Stimulated activated CD4-positive, alpha-beta T cell treated with anti-CD3 and anti-CD28 coated beads, Interleukin-12 subunit alpha, Interleukin-12 subunit beta, amount 100 ng/mL, for 4 hours (primary cell): ENCODE measurements around the gene WDR4.
"Not testable (repeated sequence)": the region's sequence is repeated elsewhere in the genome, so short reads cannot be mapped to it uniquely, and the experiment has no call there.

ENCODE experiments used
- DNase-seq: peaks from one replicate; pipeline ENCODE4 v3.0.0-alpha.2; 2020

Gene WDR4

DNA sequence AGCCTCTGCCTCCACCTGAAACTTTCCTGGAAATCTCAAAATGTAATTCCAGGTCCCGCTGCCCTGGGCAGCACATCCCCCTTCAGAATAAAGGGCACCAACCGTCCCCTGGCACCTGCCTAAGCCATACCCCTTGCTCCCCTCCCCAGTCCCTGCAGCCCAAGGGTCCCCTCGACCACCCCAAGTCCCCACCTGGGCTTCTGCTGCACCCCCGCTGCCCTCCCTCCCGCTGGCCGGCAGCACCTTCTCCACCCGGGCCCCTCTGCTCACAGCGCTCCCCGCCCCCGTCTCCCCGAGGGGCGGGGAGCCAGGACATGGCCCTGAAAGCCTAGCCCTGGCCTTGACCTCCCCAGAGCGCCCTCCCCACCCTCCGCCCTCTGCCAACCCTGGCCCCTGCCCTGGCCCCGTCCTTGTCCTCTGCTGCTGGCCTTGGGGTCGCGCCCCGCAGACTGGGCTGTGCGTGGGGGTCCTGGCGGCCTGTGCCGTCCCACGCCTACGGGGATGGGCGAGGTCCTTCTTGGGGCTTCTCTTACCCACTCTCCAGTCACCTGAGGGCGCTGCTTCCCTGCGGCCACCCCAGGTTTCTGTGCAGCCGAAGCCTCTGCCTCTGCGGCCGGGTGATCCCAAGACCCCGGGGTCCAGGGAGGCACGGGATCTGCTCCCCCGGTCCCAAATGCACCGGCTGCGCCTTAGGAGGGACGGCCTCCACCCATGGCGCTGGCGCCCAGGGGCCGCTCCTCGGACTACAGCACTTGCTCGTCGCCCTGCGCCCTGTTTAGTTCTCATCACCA lies 41.7 kb downstream of the WDR4 start:
- DNase-seq: no peak

DNA sequence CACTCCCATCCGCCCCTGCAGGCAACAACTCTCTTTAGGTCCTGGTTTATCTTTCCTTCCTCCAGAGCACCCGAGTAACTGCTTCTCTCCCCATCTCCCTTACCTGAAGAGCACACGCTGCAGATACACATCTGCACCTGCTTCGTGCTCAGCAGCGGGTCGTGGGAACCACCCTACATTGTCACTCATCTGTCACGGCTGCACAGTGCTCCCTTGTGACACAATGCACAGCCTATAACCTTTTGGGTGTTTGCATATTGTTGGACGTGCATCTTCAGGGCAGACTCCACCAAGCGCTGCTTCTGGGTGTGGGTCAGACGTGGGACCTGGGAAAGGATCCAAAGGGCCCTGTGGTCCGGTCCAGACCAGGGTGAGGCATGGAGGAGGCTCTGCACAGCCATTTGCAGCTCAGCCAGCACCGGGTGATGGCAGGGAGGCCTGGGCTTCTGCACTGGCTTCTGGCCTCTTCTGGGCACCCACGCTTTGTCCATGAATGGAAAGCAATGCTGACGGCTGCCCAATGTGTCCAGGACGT lies 42.5 kb downstream of the WDR4 start:
- no peak for DNase-seq

DNA sequence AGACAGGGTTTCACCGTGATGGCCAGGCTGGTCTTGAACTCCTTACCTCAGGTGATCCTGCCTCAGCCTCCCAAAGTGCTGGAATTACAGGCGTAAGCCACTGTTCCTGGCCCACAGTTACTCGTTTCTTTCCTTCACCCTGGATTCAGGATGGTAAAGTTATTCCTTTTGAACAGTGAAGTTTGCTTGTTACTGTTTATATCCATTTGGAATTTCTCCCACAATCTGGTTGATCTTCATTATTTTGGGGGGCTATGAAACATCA lies 43.0 kb downstream of the WDR4 start:
- no peak for DNase-seq

- no peak for DNase-seq
Observed at GRCh38 chr21:42835611-42836401, 43.5 kb downstream of the WDR4 start.

DNA sequence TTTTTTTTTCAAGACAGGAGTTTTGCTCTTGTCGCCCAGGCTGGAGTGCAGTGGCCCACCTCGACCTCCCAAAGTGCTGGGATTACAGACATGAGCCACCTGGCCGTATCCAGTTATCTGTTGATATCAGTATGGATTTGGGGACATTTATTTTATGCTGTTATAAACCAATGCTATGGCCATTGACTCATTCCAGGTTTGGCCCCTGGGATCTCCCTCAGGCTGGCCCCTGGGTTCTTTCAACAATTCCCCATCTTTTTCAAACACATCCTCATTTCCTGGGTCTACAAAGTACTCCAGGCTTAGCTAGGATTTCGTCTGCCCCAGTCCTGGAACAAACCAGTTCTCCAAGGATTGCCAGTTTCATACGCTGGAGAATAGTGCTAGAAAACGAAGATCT lies 44.1 kb downstream of the WDR4 start:
- DNase-seq: no peak

GRCh38 chr21:42834726-42835191 lies 44.6 kb downstream of the WDR4 start:
- no peak for DNase-seq

DNA sequence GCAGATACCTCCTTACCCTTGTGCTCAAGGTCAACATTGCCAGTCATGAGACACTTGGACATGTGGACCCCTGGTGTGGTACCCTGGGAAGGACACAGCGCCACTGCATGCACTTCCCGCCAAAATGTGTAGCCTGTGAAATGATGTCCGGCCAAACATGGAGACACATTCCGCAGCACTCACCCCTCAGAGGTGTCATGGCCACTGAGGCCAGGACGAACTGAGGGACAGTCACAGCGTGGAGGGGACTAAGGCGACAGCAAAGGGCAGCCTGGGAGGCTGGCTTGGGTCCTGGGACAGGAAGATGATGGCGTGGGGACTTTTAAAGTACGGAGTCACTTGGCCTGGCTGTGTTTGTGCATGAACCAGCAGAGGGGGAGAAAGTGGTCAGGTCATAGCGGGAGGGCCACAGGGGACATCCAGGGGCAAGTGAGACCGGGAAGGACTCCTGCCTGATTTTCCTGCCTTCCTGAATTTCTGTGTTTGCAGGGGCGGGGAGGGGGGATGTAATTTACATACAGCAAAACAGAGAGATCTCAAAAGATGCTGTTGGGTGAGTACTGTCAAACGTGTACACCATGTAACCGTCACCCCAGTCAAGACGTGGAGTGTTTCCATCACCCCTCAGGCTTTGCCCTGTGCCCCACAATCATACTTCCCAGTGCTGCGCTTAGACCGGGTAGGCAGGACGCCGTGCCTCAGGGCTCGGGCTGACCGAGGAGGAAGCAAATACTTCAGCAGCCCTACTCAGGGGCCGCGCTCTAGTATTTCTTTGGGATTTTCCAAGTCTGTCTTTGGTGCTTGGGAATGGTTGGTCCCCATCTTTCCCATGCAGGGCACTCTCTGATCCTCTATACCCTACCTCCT lies 45.2 kb downstream of the WDR4 start:
- no peak for DNase-seq

GRCh38 chr21:42833439-42833815 lies 45.9 kb downstream of the WDR4 start:
- DNase-seq: peak; percentile 40

GRCh38 chr21:42832321-42832630 lies 47.1 kb downstream of the WDR4 start:
- not testable (repeated sequence) for DNase-seq

DNA sequence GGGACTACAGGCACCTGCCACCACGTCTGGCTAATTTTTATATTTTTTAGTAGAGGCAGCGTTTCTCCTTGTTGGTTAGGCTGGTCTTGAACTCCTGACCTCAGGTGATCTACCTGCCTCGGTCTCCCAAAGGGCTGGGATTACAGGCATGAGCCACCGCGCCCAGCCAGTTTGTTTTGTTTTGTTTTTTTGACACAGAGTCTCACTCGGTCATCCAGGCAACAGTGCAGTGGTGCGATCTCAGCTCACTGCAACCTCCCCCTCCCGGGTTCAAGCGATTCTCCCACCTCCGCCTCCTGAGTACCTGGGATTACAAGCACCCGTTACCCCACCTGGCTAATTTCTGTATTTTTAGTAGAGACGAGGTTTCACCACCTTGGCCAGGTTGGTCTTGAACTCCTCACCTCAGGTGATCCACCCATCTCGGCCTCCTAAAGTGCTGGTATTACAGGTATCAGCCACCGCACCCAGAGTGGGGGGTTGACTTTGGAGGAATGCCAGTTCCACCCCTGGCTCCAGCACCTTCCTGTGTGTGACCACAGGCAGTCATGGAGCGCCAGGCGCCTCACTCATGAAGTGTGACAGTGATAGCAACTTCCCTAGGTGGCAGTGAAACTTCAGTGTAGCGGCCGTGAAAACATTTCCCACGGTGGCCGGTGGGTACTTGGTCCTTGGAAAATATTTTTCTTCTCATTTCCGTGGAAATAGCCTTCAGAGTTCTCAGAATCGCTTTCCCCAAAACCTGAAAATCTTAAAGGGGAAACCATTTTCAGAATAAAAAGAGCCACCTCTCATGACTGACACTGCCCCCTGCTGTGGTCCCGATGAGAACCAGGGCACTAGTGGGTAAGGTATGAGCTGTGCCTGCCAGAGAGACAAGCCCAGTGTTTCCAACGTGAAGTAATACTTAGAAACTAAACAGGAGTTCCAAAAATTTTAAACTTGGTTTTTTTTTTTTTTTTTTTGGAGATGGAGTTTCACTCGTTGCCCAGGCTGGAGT lies 48.6 kb downstream of the WDR4 start:
- no peak for DNase-seq

- DNase-seq: no peak
Observed at GRCh38 chr21:42829954-42830353, 49.4 kb downstream of the WDR4 start.

GRCh38 chr21:42829417-42829816 lies 49.9 kb downstream of the WDR4 start:
- no peak for DNase-seq

- DNase-seq: no peak
Observed at GRCh38 chr21:42827588-42827987, 51.8 kb downstream of the WDR4 start.

- DNase-seq: no peak
Observed at GRCh38 chr21:42820616-42821465, 58.5 kb downstream of the WDR4 start.

- no peak for DNase-seq
Observed at GRCh38 chr21:42819861-42820615, 59.3 kb downstream of the WDR4 start.

GRCh38 chr21:42818328-42818749 lies 61.0 kb downstream of the WDR4 start:
- DNase-seq: peak; percentile 54

DNA sequence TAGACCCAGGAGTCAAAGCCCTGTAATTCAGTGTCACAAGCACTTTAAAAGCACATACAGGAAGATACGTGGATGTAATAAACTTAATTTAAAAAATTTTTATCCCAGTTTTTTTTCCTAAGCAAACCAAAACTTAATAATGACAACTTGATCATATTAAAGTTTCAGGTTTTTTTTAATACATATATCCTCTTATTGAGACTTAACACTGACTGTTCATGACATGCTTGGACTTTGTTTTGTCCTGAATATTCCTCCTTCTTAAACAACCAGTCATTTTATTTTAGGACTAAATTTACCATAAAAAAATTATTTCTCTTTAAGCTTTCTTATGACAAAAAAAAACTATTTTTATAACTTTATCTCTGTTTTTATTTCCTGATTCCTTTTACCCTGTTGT lies 64.1 kb downstream of the WDR4 start:
- DNase-seq: no peak

GRCh38 chr21:42812528-42813241 lies 66.7 kb downstream of the WDR4 start:
- not testable (repeated sequence) for DNase-seq

- DNase-seq: no peak
Observed at GRCh38 chr21:42811960-42812359, 67.4 kb downstream of the WDR4 start.
